NB4 (cell line): ENCODE measurements around the gene NOC2L.

Experiments
- CTCF ChIP-seq: IDR thresholded peaks from one replicate; pipeline ENCODE4 v1.5.1; 2012; ENCODE audit warnings: low read depth, low read length
- MAX ChIP-seq: IDR thresholded peaks from 2 replicates; pipeline ENCODE4 v1.6.1; 2011; ENCODE audit warnings: low read depth, low read length
- POLR2A ChIP-seq: IDR thresholded peaks from 2 replicates; pipeline ENCODE4 v1.6.1; 2011; ENCODE audit warnings: mild to moderate bottlenecking; ENCODE audit not compliant: insufficient read length; ENCODE audit errors: extremely low read depth

- TF ChIP-seq CTCF (no peak), MAX (no peak), POLR2A (no peak)
These were observed 29.1 kb downstream of the NOC2L start for GRCh38 chr1:929712-930632.
